B cell (primary cell): Measurements from ENCODE around the gene ZNF516. TPM values are rescaled to one million over a fixed set of nuclear protein-coding genes. Genes with fewer than 3 reads are reported as not detected.

Experiments used
- ATAC-seq: fragments of 200-7000 bp; cut with Tn5 transposase; one replicate; pipeline ENCODE4 v1.10.0; 2021; ENCODE audit warnings: low read depth, mild to moderate bottlenecking, moderate number of reproducible peaks, moderate library complexity
- CTCF ChIA-PET: fragments of 350-600 bp; sonication (Branson Sonifier 250); formaldehyde crosslinking; loops from one replicate; lab custom pipeline; 2021; ENCODE audit warnings: antibody characterized with exemption, inconsistent platforms; lab: Charles Lee
- POLR2A ChIA-PET: fragments of 350-600 bp; sonication (Branson Sonifier 250); formaldehyde crosslinking; loops from one replicate; lab custom pipeline; 2021; ENCODE audit warnings: antibody characterized with exemption; lab: Charles Lee
- DNase-seq: peaks from one replicate; pipeline ENCODE4 v3.0.0; 2013
- H2AFZ ChIP-seq: 2 replicates; pipeline ENCODE4 v1.6.1; 2012; ENCODE audit warnings: mild to moderate bottlenecking, low read depth, low read length; ENCODE audit not compliant: insufficient read depth, poor library complexity, severe bottlenecking
- H3K27ac ChIP-seq, 2 donors: 1 replicate in 1 of 2; 2 replicates in 1 of 2; pipeline ENCODE4 v1.5.1; 2012 to 2013; ENCODE audit warnings: low read length in 2 of 2, mild to moderate bottlenecking in 2 of 2, moderate library complexity in 1 of 2
- H3K27me3 ChIP-seq, 4 experiments: fragments of 200-600 bp in 1 of 4; sonication (generic) in 1 of 4; replicated peaks in 1 of 4; 1 replicate in 2 of 4; 2 replicates in 2 of 4; pipeline versions ENCODE4 v1.6.1 to v1.7.0; 2013 to 2016; ENCODE audit warnings: low read length in 3 of 4, mild to moderate bottlenecking in 2 of 4, mixed read lengths in 1 of 4, moderate library complexity in 1 of 4; ENCODE audit not compliant: insufficient read depth in 4 of 4, control insufficient read depth in 3 of 4; ENCODE audit errors: control extremely low read depth in 1 of 4
- H3K36me3 ChIP-seq, 2 experiments: replicated peaks in 1 of 2; 1 replicate in 1 of 2; 2 replicates in 1 of 2; pipeline versions ENCODE4 v1.6.1 to v1.7.1; 2013; ENCODE audit warnings: low read length in 1 of 2; ENCODE audit not compliant: insufficient read depth in 2 of 2, control insufficient read depth in 1 of 2; ENCODE audit errors: control extremely low read depth in 1 of 2, extremely low read depth in 1 of 2
- H3K4me1 ChIP-seq, 2 donors: fragments of 200-600 bp in 1 of 2; sonication (generic) in 1 of 2; 1 replicate in 1 of 2; 2 replicates in 1 of 2; pipeline versions ENCODE4 v1.5.1 to v1.6.1; 2013 to 2017; ENCODE audit warnings: low read length in 2 of 2; ENCODE audit not compliant: control insufficient read depth in 2 of 2, insufficient read depth in 2 of 2
- H3K4me2 ChIP-seq: replicated peaks from 2 replicates; pipeline ENCODE3; 2012; ENCODE audit warnings: mild to moderate bottlenecking, low read depth, low read length; ENCODE audit not compliant: poor library complexity, severe bottlenecking
- H3K4me3 ChIP-seq, 5 experiments: fragments of 200-600 bp in 1 of 5; sonication (generic) in 1 of 5; 1 replicate in 3 of 5; 2 replicates in 2 of 5; pipeline versions ENCODE4 v1.5.1 to v1.7.0; 2011 to 2016; ENCODE audit warnings: low read length in 4 of 5, mild to moderate bottlenecking in 4 of 5, low read depth in 2 of 5, control low read depth in 1 of 5, moderate library complexity in 1 of 5; ENCODE audit not compliant: insufficient read depth in 1 of 5; ENCODE audit errors: control extremely low read depth in 1 of 5, extremely low read depth in 1 of 5
- H3K79me2 ChIP-seq: fragments of 200-600 bp; sonication (generic); one replicate; pipeline ENCODE4 v1.6.0; 2016; ENCODE audit warnings: low read length; ENCODE audit not compliant: control insufficient read depth, insufficient read depth
- H3K9ac ChIP-seq: fragments of 200-600 bp; sonication (generic); 2 replicates; pipeline ENCODE4 v1.6.1; 2017; ENCODE audit warnings: mild to moderate bottlenecking, low read length, moderate library complexity
- H3K9me3 ChIP-seq, 3 donors: one replicate each; pipeline versions ENCODE4 v1.6.1 to v1.7.1; 2013; ENCODE audit warnings: low read length in 2 of 3; ENCODE audit not compliant: control insufficient read depth in 2 of 3, insufficient read depth in 1 of 3; ENCODE audit errors: control extremely low read depth in 1 of 3
- H4K20me1 ChIP-seq: 2 replicates; pipeline ENCODE4 v1.6.0; 2012; ENCODE audit warnings: mild to moderate bottlenecking, low read length; ENCODE audit not compliant: insufficient read depth, control insufficient read depth, poor library complexity, severe bottlenecking
- H3K27ac Mint-ChIP-seq: one replicate; pipeline ENCODE4 v1.8.0; 2021; ENCODE audit warnings: mixed read lengths
- H3K27me3 Mint-ChIP-seq: one replicate; pipeline ENCODE4 v1.8.0; 2021; ENCODE audit warnings: mixed read lengths
- H3K4me1 Mint-ChIP-seq: one replicate; pipeline ENCODE4 v1.8.0; 2021; ENCODE audit warnings: mixed read lengths
- H3K4me3 Mint-ChIP-seq: one replicate; pipeline ENCODE4 v1.8.0; 2021; ENCODE audit warnings: mixed read lengths
- H3K9me3 Mint-ChIP-seq: one replicate; pipeline ENCODE4 v1.8.0; 2022; ENCODE audit warnings: mixed read lengths; ENCODE audit not compliant: insufficient read depth
- CTCF ChIP-seq: fragments of 200-600 bp; IDR thresholded peaks from one replicate; pipeline ENCODE4 v1.8.0; 2022; ENCODE audit warnings: antibody characterized with exemption, mild to moderate bottlenecking
- EZH2 ChIP-seq: IDR thresholded peaks from 2 replicates; pipeline ENCODE4 v1.6.1; 2012; ENCODE audit warnings: borderline replicate concordance, low read depth, mild to moderate bottlenecking, moderate library complexity, low read length; ENCODE audit not compliant: insufficient read depth, poor library complexity, severe bottlenecking
- WGBS: methylation state at CpG from one replicate; pipeline ENCODE4 v1.1.5; 2013; ENCODE audit warnings: missing lambda C conversion rate; ENCODE audit not compliant: insufficient coverage; 5-methylcytosine and 5-hydroxymethylcytosine counted together
- intact Hi-C: fragments of 100-400 bp; cut with micrococcal nuclease; formaldehyde crosslinking; loops from one replicate; pipeline ENCODE4 v1.10.0; 2022
- polyA plus RNA-seq: library from polyadenylated mRNA; depleted of rRNA; stranded (reverse); fragments of >200 nt; gene quantifications from 2 replicates; pipeline ENCODE4 v1.2.3, GENCODE V29; 2012
- total RNA-seq, 2 donors: library from RNA; stranded (reverse); fragments of 120-200 nt in 1 of 2; gene quantifications; 1 replicate in 1 of 2; 2 replicates in 1 of 2; pipeline versions ENCODE4 v1.2.3 to v1.2.4, GENCODE V29; 2013 to 2022

ZNF516 gene
- total and polyA plus RNA-seq, 2 donors (not counting 1 experiment from before 2014, with no cell fraction given) = 6.7 to 27.1 TPM

DNA sequence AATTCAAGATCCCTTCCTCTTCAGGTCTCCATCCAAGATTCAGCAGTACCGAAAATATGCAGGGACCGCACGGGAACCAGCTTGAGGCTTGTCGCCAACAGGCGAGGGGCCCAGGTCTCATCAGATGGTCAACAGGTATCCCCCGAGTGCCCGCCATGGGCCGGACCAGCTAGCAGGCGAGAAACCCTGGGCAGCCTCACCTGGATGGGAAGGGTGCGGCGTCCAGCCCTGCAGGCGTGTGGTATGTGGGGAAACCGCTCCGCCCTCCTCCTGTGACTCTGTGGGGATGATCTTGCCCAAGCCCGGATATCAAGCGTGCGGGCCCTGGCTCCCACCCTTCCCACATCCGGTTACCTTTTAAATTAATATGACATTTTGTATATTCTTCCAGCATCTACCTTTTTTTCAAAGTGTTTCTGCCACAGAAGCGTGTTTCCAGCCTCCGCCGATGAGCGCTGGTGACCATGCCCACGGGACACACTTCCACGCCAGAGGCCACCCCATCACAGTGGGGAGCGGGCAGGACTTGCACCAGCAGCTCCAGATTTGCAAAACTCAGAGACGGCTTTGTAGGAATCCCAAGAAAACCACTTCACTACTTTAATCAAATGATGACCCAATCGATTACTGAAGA is 33.2 kb downstream of the ZNF516 start:
- H4K20me1 ChIP-seq = peaks cover 66% of the 10 kb centered on the region

More for the DNA sequence above, 33.2 kb downstream of the ZNF516 start:
- H3K4me1 Mint-ChIP-seq = peaks cover 12% of the 10 kb centered on the region
- H3K27ac Mint-ChIP-seq = no peak overlapping the region
- ATAC-seq (no peak), DNase-seq (no peak)
- Histone ChIP-seq H3K9ac (no peak overlapping the region), H3K79me2 (peaks cover 61% of the 10 kb centered on the region), H3K4me3 (no peak overlapping the region), H3K4me1 (peaks cover 0 to 1% of the 10 kb centered on the region in 2 donors), H3K27me3 (no peaks in the 10 kb centered on the region), H3K36me3 (peaks cover 0 to 6% of the 10 kb centered on the region in 2 experiments), H3K9me3 (no peaks in the 10 kb centered on the region), H2AFZ (no peak overlapping the region), H3K4me2 (no peak overlapping the region), H3K27ac (no peak overlapping the region)
- ChIA-PET POLR2A (no interaction called here), CTCF (no interaction called here)
- WGBS = 98% methylated on average over 23 of the region's 27 CpGs
- H3K4me3 Mint-ChIP-seq = no peak overlapping the region
- no peaks in the 10 kb centered on the region for H3K9me3 Mint-ChIP-seq
- intact Hi-C loops = no loop called here
- H3K27me3 Mint-ChIP-seq = no peaks in the 10 kb centered on the region
- TF ChIP-seq CTCF = no peak
- TF ChIP-seq EZH2 = no peak
